DMS79 (cell line): Measurements from ENCODE around the gene LIN7A.
"Not testable (repeated sequence)": the region's sequence is repeated elsewhere in the genome, so short reads cannot be mapped to it uniquely, and the experiment has no call there.

Experiments used
- DNase-seq: peaks from one replicate; lab custom pipeline; 2025; lab: John Stamatoyannopoulos, UW

Gene LIN7A

DNA sequence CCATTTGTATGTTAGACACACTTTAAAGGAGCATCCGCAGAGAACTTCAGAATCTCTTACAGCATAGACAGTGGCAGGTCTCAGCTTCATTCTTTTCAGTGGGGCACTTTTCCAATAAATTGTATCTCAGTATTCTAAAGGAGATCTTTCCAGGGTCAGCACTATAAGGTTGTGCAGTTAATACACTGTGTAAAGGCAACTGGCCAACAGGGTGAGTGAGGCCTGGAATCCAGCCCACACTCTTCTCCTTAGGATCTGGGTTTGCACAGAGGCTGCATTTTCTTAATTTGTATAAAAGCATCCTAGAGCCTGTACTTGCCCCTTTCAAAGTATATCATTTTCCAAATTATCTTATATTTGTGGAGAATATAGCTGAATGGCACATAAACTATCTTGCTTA, 126.9 kb downstream of the LIN7A start:
- DNase-seq = no peak

- DNase-seq = no peak
Measured at GRCh38 chr12:80807640-80808288, 130.0 kb downstream of the LIN7A start.

GRCh38 chr12:80805106-80805505, 132.6 kb downstream of the LIN7A start:
- DNase-seq = no peak

GRCh38 chr12:80802652-80803400, 134.9 kb downstream of the LIN7A start:
- no peak for DNase-seq

DNA sequence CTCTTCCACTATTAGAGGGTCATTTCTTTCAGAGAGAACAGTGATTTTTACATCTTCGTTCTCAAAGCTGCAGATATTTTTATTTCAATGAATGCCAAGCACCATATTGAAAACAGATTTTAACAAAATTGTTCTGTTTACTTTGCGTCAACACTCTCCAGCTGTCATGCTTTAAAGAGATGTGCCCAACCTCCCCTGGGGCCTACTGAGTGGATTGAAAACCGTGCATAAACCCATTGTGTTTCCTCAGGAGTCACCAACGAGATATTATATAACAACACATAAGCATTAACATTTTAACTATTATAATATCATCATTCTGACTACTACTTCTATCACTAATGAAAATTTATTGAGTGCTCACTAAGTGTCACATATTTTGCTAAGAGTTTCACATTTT, 139.5 kb downstream of the LIN7A start:
- DNase-seq = no peak

GRCh38 chr12:80794551-80794950, 143.2 kb downstream of the LIN7A start:
- no peak for DNase-seq

DNA sequence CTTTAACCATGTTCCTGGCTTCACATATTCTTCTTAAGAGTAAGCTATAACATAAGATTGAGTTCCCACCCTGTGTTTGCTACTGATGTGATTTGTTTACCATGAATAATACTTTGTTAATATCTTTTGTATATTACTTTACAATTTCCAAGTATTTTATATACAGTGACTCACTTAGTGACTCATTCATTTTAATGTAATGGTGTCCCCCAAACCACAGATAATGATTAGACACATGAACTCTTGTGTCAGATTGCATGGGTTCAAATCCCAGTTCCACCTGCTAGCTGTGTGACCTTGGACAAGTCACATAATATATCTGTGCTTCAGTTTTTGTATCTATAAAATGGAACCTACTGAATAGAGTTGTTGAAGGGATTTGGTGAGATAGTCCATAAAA, 144.9 kb downstream of the LIN7A start:
- DNase-seq = no peak

DNA sequence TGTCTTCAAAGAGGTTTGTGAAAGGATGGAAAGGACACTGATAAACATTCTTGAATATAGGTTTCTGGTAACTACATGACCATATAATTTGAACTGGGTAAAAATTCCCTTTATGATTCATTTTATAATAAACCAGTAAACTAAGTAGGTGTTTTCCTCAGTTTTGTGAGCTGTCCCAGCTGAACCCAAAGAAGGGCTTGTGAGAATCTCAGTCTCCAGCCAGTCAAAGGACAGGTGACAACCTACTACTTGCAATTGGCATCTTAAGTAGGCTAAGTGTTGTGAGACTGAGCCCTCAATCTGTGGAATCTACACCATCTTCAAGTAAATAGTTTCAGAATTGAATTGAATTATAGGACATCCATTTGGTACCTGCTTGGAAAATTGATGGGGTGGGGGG, 145.9 kb downstream of the LIN7A start:
- DNase-seq = no peak

DNA sequence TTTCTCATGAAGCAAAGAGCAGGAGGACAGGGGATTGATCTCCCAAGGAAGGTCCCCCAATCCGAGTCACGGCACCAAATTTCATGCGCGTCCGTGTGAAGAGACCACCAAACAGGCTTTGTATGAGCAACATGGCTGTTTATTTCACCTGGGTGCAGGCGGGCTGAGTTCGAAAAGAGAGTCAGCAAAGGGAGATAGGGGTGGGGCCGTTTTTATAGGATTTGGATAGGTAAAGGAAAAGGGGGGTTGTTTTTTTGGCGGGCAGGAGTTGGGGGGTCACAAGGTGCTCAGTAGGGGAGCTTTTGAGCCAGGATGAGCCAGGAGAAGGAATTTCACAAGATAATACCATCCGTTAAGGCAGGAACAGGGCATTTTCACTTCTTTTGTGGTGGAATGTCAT, 149.3 kb downstream of the LIN7A start:
- DNase-seq = not testable (repeated sequence)

- DNase-seq = not testable (repeated sequence)
Measured at GRCh38 chr12:80782963-80783470, 154.7 kb downstream of the LIN7A start.

- no peak for DNase-seq
Measured at GRCh38 chr12:80781313-80781712, 156.4 kb downstream of the LIN7A start.

DNA sequence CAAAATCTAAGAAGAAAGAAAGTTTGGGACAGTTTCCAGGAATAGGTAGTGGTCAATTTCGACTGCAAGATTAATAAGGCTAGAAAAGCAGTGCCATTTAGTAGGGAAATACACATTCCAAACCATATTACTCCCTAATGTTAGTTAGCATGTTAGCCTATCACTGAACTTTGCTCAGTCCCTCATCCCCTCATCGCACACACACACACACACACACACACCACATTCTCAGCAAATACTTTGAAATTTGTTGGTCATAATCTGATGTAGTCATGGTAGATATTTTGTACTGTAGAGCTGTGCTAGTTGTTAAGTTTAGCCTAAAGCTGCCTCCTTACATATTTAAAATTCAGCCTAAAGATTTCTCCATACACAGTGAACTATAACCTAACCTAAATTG, 157.0 kb downstream of the LIN7A start:
- DNase-seq = no peak

DNA sequence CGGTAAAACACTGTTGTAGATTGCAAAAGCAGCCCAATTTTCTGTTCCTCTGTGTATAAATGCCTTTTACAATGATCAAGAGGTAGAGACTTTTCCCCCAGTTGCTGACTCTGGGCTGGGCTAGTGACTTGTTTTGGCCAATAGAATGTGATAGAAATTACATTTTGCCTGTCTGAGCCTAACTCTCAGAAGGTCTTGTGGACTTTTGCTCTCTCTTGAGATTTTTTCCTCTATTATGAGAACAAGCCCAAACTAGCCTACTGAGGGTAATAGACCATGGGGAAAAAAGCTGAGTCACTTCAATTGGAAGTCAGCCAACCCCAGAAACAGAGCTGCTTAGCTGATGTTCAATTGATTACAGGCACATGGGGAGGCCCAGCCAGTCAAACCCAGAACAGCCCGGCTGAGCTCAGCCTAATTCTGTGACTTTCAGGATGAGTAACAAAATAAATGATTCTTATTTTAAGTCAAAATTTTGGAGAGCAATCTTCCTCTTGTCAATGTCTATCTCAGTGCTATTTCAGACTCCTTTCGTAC, 159.7 kb downstream of the LIN7A start:
- peak; percentile 93 for DNase-seq

DNA sequence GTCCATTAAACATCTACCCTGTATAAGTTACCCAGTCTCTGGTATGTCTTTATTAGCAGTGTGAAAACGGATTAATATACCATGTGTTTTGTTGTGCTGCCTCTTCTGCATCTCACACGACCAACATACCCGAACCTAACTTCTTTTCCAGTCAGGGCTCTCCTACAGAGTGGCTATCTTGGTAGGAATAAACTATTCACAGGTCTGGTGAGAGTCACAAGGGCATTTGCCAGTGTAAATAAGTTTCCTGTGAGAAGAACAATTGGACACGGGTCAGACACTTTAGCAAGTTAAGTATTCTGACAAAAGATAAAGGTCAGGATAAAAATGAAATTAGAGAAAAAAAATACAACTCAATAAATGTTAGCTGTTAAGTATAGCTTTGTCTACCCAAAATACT, 160.1 kb downstream of the LIN7A start:
- no peak for DNase-seq

DNA sequence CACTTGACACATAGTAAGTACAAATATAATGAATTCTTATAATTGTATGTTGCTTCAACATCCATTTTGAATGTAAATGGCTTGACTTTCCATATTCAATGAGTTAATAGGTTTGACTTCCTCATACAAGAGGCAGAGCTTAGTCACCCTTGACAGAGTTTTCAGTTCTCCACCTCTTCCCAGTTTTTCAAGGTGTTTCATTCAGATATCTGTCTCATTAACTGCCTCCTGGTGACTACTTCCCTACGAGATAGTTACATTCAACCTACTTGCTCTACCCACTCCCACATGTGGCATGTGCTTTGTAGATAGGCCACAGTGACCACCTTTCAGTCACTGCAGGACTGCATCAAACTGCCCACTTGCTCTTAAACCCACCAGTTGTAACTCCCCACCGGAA, 161.0 kb downstream of the LIN7A start:
- DNase-seq = no peak

DNA sequence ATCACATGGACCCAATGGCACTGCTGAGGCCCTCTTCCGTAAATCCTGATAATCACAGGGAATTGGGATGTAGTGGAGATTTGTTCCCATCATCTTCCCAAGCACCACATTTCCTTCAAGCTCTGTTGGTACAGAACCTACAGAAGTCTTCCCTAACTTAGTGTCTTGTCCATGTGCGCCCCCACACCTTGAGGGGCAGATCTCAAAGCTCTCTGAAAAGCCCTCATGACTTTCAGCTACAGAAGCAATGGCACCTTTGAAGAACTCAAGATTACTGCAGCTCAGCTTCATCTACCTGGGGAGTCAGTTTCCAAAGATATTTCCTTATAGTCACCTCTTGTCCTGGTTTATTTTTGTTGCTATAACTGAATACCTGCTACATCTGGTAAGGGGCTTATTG, 166.8 kb downstream of the LIN7A start:
- DNase-seq = no peak

DNA sequence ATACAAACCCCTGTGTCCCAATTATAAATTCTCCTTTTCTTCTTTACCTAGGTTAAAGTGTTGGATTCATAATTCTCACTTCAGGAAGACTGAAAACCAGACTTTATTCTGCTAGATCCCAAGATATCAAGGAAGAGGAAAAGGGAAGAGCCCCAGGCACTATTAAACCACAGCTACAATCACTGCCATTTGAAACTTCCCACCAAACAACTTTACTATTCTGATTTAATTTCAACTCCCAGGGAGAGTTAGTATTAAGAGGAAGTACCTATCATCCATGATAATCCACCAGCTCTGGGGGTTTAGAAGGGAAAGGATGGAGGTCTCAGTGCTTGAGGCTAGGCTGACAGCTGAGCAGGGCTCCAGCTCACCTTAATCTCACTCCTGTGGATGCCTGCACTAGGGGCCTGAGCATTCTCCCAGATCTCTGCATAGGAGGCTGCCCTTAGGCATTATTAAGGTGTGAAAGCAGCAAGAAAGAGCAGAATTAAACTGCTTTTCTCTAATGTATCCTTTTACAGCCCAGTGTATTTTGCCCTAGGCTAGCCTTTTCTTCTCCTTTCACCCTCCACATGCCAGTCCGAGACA, 168.1 kb downstream of the LIN7A start:
- no peak for DNase-seq

DNA sequence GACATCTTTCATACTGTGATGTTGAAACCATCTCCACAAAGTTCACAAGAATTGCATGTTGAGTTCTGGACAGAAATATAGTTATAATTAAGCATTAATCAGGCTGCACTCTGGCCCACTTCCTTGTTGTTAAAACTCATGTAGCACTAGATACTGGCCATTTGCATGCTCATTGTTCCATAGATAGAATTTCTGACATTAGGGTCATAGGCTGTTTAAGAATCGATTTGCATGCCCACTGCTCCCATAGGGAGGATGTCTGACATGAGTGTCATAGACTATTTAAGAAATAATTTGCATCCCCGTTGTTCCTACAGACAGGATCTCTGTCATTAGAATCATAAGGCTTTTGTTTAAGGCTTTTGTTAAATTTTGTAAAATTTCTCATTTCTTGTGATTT, 170.8 kb downstream of the LIN7A start:
- DNase-seq = no peak

GRCh38 chr12:80766210-80766609, 171.5 kb downstream of the LIN7A start:
- no peak for DNase-seq

DNA sequence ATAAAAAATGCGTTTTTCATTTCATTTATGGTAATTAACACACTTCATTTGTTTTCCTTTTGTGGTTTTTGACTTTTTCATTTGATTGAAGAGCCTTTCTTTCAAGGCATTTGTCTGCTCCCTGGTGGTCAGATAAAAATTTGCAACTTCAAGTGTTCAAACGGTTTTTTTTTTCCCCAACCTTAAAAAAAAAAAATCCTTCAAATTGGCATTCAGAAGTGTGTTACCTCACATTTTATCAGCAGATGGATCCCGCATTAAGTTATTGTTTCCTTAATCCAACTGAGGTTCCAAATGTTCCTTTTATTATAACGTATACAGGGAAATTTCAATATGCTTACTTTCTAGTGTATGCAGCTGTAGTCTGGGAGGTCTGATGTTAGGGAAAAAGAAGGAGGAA, 173.9 kb downstream of the LIN7A start:
- DNase-seq = no peak

DNA sequence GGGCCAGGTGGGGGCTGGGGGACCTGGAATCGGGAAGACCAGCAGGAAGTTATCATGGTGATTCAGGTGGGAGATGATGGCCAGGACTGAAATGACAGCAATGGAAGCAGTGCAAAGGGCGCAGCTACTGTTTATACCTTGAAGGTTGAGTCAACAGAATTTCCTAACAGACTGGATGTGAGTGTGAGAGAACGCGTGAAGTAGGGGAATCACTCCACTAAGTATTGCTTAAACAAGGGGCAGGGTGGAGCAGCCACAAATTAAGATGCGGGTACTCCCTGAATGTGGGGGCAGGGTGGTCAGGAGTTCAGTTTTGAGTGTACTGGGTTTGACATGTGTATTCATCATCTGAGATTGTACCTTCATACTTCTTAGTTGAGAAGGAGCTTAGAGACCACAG, 175.9 kb downstream of the LIN7A start:
- no peak for DNase-seq

GRCh38 chr12:80756875-80757274, 180.9 kb downstream of the LIN7A start:
- no peak for DNase-seq

GRCh38 chr12:80754274-80754673, 183.5 kb downstream of the LIN7A start:
- DNase-seq = no peak
